CD14-positive monocyte (primary cell): ENCODE measurements around the gene LPO. TPM values are rescaled to one million over a fixed set of nuclear protein-coding genes. Genes with fewer than 3 reads are reported as not detected.

Experiments used
- DNase-seq, 3 donors: peaks; one replicate each; pipeline ENCODE4 v3.0.0-alpha.2; 2011 to 2022
- H2AFZ ChIP-seq: 2 replicates; pipeline ENCODE4 v1.6.0; 2012; ENCODE audit warnings: mild to moderate bottlenecking, low read depth, low read length, inconsistent platforms; ENCODE audit not compliant: insufficient read depth, poor library complexity, severe bottlenecking
- H3K27ac ChIP-seq, 2 donors: 1 replicate in 1 of 2; 2 replicates in 1 of 2; pipeline ENCODE4 v1.5.1; 2012 to 2013; ENCODE audit warnings: low read length in 2 of 2, control low read depth in 1 of 2, inconsistent platforms in 1 of 2, low read depth in 1 of 2, mild to moderate bottlenecking in 1 of 2
- H3K27me3 ChIP-seq, 2 donors: one replicate each; pipeline versions ENCODE4 v1.6.0 to v1.6.1; 2011 to 2013; ENCODE audit warnings: low read length in 2 of 2; ENCODE audit not compliant: control insufficient read depth in 2 of 2, insufficient read depth in 2 of 2
- H3K36me3 ChIP-seq, 2 donors: replicated peaks in 1 of 2; 1 replicate in 1 of 2; 2 replicates in 1 of 2; pipeline versions ENCODE4 v1.5.1 to v1.6.1; 2012 to 2013; ENCODE audit warnings: low read length in 2 of 2, control low read depth in 1 of 2, inconsistent platforms in 1 of 2, mild to moderate bottlenecking in 1 of 2; ENCODE audit not compliant: insufficient read depth in 2 of 2, control insufficient read depth in 1 of 2
- H3K4me1 ChIP-seq, 2 donors: 1 replicate in 1 of 2; 2 replicates in 1 of 2; pipeline versions ENCODE4 v1.5.1 to v1.6.1; 2012 to 2013; ENCODE audit warnings: low read length in 2 of 2, control low read depth in 1 of 2, inconsistent platforms in 1 of 2, mild to moderate bottlenecking in 1 of 2, moderate library complexity in 1 of 2; ENCODE audit not compliant: insufficient read depth in 2 of 2, control insufficient read depth in 1 of 2
- H3K4me2 ChIP-seq: replicated peaks from 2 replicates; pipeline ENCODE3; 2012; ENCODE audit warnings: low read length, moderate library complexity, mild to moderate bottlenecking; ENCODE audit not compliant: poor library complexity, severe bottlenecking; ENCODE audit errors: extremely low read depth
- H3K4me3 ChIP-seq, 3 experiments: fragments of 200-600 bp in 1 of 3; sonication (generic) in 1 of 3; replicated peaks in 1 of 3; 1 replicate in 2 of 3; 2 replicates in 1 of 3; pipeline ENCODE4 v1.5.1; 2011 to 2013; ENCODE audit warnings: low read length in 3 of 3, mild to moderate bottlenecking in 3 of 3, control low read depth in 2 of 3, low read depth in 2 of 3, inconsistent platforms in 1 of 3, moderate library complexity in 1 of 3
- H3K79me2 ChIP-seq: 2 replicates; pipeline ENCODE4 v1.6.0; 2012; ENCODE audit warnings: mild to moderate bottlenecking, control low read depth, inconsistent platforms, low read length, moderate library complexity; ENCODE audit not compliant: insufficient read depth
- H3K9ac ChIP-seq: 2 replicates; pipeline ENCODE4 v1.6.0; 2017; ENCODE audit warnings: low read length, mild to moderate bottlenecking; ENCODE audit not compliant: insufficient read depth, poor library complexity, severe bottlenecking
- H3K9me3 ChIP-seq, 2 donors: replicated peaks in 1 of 2; 1 replicate in 1 of 2; 2 replicates in 1 of 2; pipeline versions ENCODE4 v1.5.1 to v1.6.1; 2012 to 2013; ENCODE audit warnings: low read length in 2 of 2, control low read depth in 1 of 2; ENCODE audit not compliant: control insufficient read depth in 1 of 2, insufficient read depth in 1 of 2
- H4K20me1 ChIP-seq: 2 replicates; pipeline ENCODE4 v1.6.0; 2012; ENCODE audit warnings: mild to moderate bottlenecking, low read length, control low read depth, moderate library complexity; ENCODE audit not compliant: insufficient read depth
- H3K27ac Mint-ChIP-seq, 7 donors: one replicate each; pipeline ENCODE4 v1.8.0; 2020; ENCODE audit warnings: mild to moderate bottlenecking in 7 of 7, mixed read lengths in 7 of 7, moderate library complexity in 6 of 7, inconsistent platforms in 2 of 7
- H3K27me3 Mint-ChIP-seq, 3 donors: one replicate each; pipeline ENCODE4 v1.8.0; 2021 to 2022; ENCODE audit warnings: low read depth in 3 of 3, mild to moderate bottlenecking in 3 of 3, mixed read lengths in 3 of 3, moderate library complexity in 3 of 3, inconsistent platforms in 1 of 3
- H3K36me3 Mint-ChIP-seq, 2 donors: one replicate each; pipeline ENCODE4 v1.8.0; 2020; ENCODE audit warnings: mixed read lengths in 2 of 2, inconsistent platforms in 1 of 2, mild to moderate bottlenecking in 1 of 2
- H3K4me1 Mint-ChIP-seq: one replicate; pipeline ENCODE4 v1.8.0; 2020; ENCODE audit warnings: mild to moderate bottlenecking, mixed read lengths
- H3K4me3 Mint-ChIP-seq, 2 donors: one replicate each; pipeline ENCODE4 v1.8.0; 2020; ENCODE audit warnings: mild to moderate bottlenecking in 2 of 2, mixed read lengths in 2 of 2, moderate library complexity in 1 of 2
- H3K9me3 Mint-ChIP-seq, 7 donors: one replicate each; pipeline ENCODE4 v1.8.0; 2020 to 2022; ENCODE audit warnings: mixed read lengths in 7 of 7, mild to moderate bottlenecking in 6 of 7, moderate library complexity in 6 of 7, inconsistent platforms in 2 of 7
- CTCF ChIP-seq: fragments of 200-600 bp; IDR thresholded peaks from one replicate; pipeline ENCODE4 v1.8.0; 2022; ENCODE audit warnings: antibody characterized with exemption, mild to moderate bottlenecking
- WGBS: methylation state at CpG from one replicate; pipeline ENCODE4 v1.1.5; 2013; ENCODE audit warnings: missing lambda C conversion rate; ENCODE audit not compliant: insufficient coverage; 5-methylcytosine and 5-hydroxymethylcytosine counted together
- intact Hi-C, 2 donors: fragments of 100-400 bp; cut with micrococcal nuclease; formaldehyde crosslinking; loops; one replicate each; pipeline versions ENCODE4 v1.15.0 to v1.15.1; 2023
- polyA plus RNA-seq, 3 donors: library from polyadenylated mRNA; depleted of rRNA in 1 of 3; unstranded in 2 of 3; stranded (reverse) in 1 of 3; fragments of 300-500 nt in 2 of 3; fragments of >200 nt in 1 of 3; fragmentation: Illumina TruSeq in 2 of 3; gene quantifications; 1 replicate in 2 of 3; 2 replicates in 1 of 3; pipeline ENCODE4 v1.2.3, GENCODE V29; 2012 to 2021

Gene LPO
- polyA plus RNA-seq, 3 donors, result 0.04 to 0.43 TPM; not detected in 1

GRCh38 chr17:58302919-58303585, 64.7 kb downstream of the LPO start:
- no peak overlapping the region for H3K4me2 ChIP-seq
- Mint-ChIP-seq H3K9me3 (no peaks in the 10 kb centered on the region), H3K27me3 (peaks cover 0 to 4% (median 3%) of the 10 kb centered on the region in 3 donors), H3K36me3 (peaks cover 8 to 12% of the 10 kb centered on the region in 2 donors), H3K4me3 (no peak overlapping the region), H3K27ac (peak overlapping the region in 6 of 7 donors; percentile 72 to 93 (median 88)), H3K4me1 (peaks cover 80% of the 10 kb centered on the region)
- no peaks in the 10 kb centered on the region for H4K20me1 ChIP-seq
- H3K4me1 ChIP-seq, result peaks cover 49 to 57% of the 10 kb centered on the region in 2 donors
- H2AFZ ChIP-seq, result peak overlapping the region; percentile 38
- H3K9me3 ChIP-seq, result no peaks in the 10 kb centered on the region
- WGBS, result 56% methylated on average over 5 of the region's 9 CpGs
- no peaks in the 10 kb centered on the region for H3K36me3 ChIP-seq
- H3K27ac ChIP-seq, result peak overlapping the region; percentile 6 to 26
- TF ChIP-seq CTCF, result no peak
- H3K9ac ChIP-seq, result no peak overlapping the region
- intact Hi-C loops, result no loop called here
- no peak for DNase-seq
- no peaks in the 10 kb centered on the region for H3K27me3 ChIP-seq
- no peak overlapping the region for H3K4me3 ChIP-seq
- H3K79me2 ChIP-seq, result peaks cover 65% of the 10 kb centered on the region

DNA sequence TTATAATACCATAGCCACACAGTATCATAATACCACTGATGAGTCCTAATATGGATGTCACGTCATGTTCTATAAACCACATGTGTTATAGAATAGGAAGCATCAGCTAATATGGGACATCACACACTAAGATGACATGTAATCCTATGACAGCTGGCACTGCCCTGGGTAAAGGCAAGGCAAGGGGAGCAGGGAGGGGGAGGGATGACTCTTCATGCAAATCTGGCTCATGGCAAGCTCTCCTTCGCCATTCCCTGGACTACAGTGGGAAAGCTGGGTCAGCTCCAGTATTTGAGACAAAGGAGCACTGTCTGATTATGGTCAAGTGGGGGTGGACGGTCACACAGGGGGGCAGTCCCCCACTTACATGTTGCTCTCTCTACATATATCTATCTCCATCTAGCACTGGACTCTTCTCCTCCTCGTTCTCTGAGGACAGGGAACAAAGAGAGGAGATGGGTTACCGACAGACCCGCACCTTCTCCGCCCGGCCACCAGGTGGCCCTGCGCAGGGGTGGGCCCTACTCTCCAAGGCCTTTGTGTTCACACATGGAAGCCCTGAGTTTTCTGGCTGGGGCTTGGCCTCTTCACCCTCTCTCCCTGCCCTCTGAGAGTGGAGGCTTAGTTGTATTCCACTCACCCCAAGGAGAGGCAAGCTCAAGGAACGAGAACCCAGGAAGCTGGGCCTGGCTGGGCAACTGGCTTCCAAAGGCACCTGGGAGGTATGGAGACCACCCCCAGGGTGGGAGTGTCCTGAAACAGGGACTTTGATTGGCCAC, 65.8 kb downstream of the LPO start:
- no peak overlapping the region for H3K27ac ChIP-seq
- WGBS, result 15% methylated on average over 4 of the region's 10 CpGs
- no peaks in the 10 kb centered on the region for H3K27me3 ChIP-seq
- H3K36me3 ChIP-seq, result no peaks in the 10 kb centered on the region
- Mint-ChIP-seq H3K27me3 (peaks cover under 1 to 7% (median 6%) of the 10 kb centered on the region in 3 donors), H3K9me3 (no peaks in the 10 kb centered on the region), H3K4me1 (peaks cover 77% of the 10 kb centered on the region), H3K36me3 (peaks cover 9 to 12% of the 10 kb centered on the region in 2 donors), H3K4me3 (peak overlapping the region in 1 of 2 donors; percentile 20), H3K27ac (peak overlapping the region in 5 of 7 donors; percentile 35 to 93 (median 84))
- no peaks in the 10 kb centered on the region for H4K20me1 ChIP-seq
- TF ChIP-seq CTCF, result peak; percentile 87
- no peak overlapping the region for H3K4me2 ChIP-seq
- no peak overlapping the region for H3K9ac ChIP-seq
- intact Hi-C loops, result no loop called here
- no peaks in the 10 kb centered on the region for H3K9me3 ChIP-seq
- peak; percentile 59 to 64 (median 61) for DNase-seq
- H3K4me1 ChIP-seq, result peaks cover 60 to 68% of the 10 kb centered on the region in 2 donors
- peaks cover 54% of the 10 kb centered on the region for H3K79me2 ChIP-seq
- H3K4me3 ChIP-seq, result no peak overlapping the region
- peak overlapping the region; percentile 58 for H2AFZ ChIP-seq
